Measurements from ENCODE around the gene NXPE1.

Gene NXPE1

GRCh38 chr11:114478768-114479167, 80.9 kb downstream of the NXPE1 start:
- TF ChIP-seq CTCF (IDR thresholded peaks at IDR 0.05; ENCODE audit: low read depth, low read length), result no peak
- no peak overlapping the region for H3K27ac ChIP-seq
- H3K4me3 ChIP-seq (ENCODE audit: low read depth, low read length), result no peak overlapping the region
- DNase-seq, result no peak
- H3K27me3 ChIP-seq (ENCODE audit: insufficient read depth, low read depth, severe bottlenecking), result no peaks in the 10 kb centered on the region
- no peaks in the 10 kb centered on the region for H3K36me3 ChIP-seq
- H3K9me3 ChIP-seq (ENCODE audit: severe bottlenecking), result no peaks in the 10 kb centered on the region

- Histone ChIP-seq H3K27ac (no peak overlapping the region), H3K27me3 (ENCODE audit: insufficient read depth, low read depth, severe bottlenecking) (no peaks in the 10 kb centered on the region), H3K4me3 (ENCODE audit: low read depth, low read length) (no peak overlapping the region), H3K36me3 (no peaks in the 10 kb centered on the region), H3K9me3 (ENCODE audit: severe bottlenecking) (no peaks in the 10 kb centered on the region)
- no peak for TF ChIP-seq CTCF (IDR thresholded peaks at IDR 0.05; ENCODE audit: low read depth, low read length)
- DNase-seq, result no peak
These were observed 81.7 kb downstream of the NXPE1 start for GRCh38 chr11:114478001-114478410.

GRCh38 chr11:114472661-114473060, 87.0 kb downstream of the NXPE1 start:
- no peak overlapping the region for H3K27ac ChIP-seq

More at GRCh38 chr11:114472661-114473060, 87.0 kb downstream of the NXPE1 start:
- H3K9me3 ChIP-seq (ENCODE audit: severe bottlenecking), result no peaks in the 10 kb centered on the region
- H3K36me3 ChIP-seq, result no peaks in the 10 kb centered on the region
- no peak for DNase-seq
- H3K4me3 ChIP-seq (ENCODE audit: low read depth, low read length), result no peak overlapping the region
- no peak for TF ChIP-seq CTCF (IDR thresholded peaks at IDR 0.05; ENCODE audit: low read depth, low read length)
- no peaks in the 10 kb centered on the region for H3K27me3 ChIP-seq (ENCODE audit: insufficient read depth, low read depth, severe bottlenecking)

Data from WERI-Rb-1 (cell line).